Muscle layer of duodenum (tissue), 2 donors: ENCODE measurements around the gene GEMIN8.

Experiments
- H3K27ac ChIP-seq: one replicate; pipeline ENCODE4 v1.7.0; 2013; ENCODE audit warnings: mild to moderate bottlenecking, low read length
- H3K27me3 ChIP-seq: one replicate; pipeline ENCODE4 v1.7.0; 2013; ENCODE audit warnings: low read depth, mild to moderate bottlenecking, control low read depth, low read length
- H3K36me3 ChIP-seq, 2 donors: one replicate each; pipeline ENCODE4 v1.7.0; 2013; ENCODE audit warnings: low read length in 2 of 2, control low read depth in 1 of 2, mild to moderate bottlenecking in 1 of 2; ENCODE audit not compliant: insufficient read depth in 2 of 2, control insufficient read depth in 1 of 2
- H3K4me1 ChIP-seq, 2 donors: one replicate each; pipeline ENCODE4 v1.7.0; 2013; ENCODE audit warnings: low read length in 2 of 2, mild to moderate bottlenecking in 2 of 2, control low read depth in 1 of 2, moderate library complexity in 1 of 2; ENCODE audit not compliant: insufficient read depth in 2 of 2, control insufficient read depth in 1 of 2
- H3K4me3 ChIP-seq, 2 donors: one replicate each; pipeline ENCODE4 v1.7.0; 2013; ENCODE audit warnings: low read length in 2 of 2, low read depth in 1 of 2, mild to moderate bottlenecking in 1 of 2
- H3K9me3 ChIP-seq, 2 donors: one replicate each; pipeline ENCODE4 v1.7.0; 2013; ENCODE audit warnings: low read length in 2 of 2, control low read depth in 1 of 2, mild to moderate bottlenecking in 1 of 2; ENCODE audit not compliant: control insufficient read depth in 1 of 2
- donor health status: healthy.

GEMIN8 gene

DNA sequence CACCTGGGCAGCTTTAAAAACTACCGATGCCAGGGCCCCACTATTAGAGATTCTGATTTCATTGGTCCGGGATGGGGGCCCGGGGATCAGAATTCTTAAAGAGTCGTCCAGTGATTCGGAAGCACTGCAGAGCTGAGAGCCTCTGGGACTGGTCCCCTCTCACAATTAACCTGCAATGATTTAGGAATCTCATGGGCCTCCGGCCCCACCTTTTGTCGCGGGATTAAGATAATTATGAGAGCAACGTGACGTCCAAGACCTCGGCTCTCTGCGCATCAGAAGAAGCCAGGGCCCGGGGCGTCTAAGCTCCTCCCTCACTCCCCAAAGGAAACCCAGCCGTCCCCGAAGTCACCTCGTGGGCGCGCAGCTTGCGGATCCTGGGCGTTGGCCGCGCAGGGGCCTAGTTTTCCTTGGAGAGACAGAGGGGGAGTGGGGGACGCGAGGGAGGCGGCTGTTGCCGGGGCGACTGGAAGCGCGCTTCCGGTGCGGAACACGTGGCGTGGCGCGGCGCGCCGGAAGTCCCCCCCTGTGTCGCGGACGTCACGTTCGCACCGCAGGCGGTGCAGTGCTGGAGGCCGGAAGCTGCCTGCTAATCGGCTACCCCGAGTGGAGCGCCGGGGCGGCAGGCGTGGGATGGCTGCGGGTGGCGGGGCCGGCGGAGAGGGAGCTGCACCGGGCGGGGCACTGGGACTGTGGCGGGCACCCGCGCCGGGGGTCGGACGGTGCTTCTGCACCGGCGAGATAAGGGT lies at the start of gene GEMIN8:
GEMIN8 (minus strand) TSS at position 468 of the 749 bp plus-strand sequence. CDS start 8,414 bp downstream, outside the sequence.
- peak within 1 kb of the TSS; percentile 63 to 73 for H3K4me3 ChIP-seq
- H3K27ac ChIP-seq, result peak within 1 kb of the TSS; percentile 92
- H3K4me1 ChIP-seq, result peaks cover 0 to 13% of the 10 kb centered on the region in 2 donors
- H3K36me3 ChIP-seq, result no peaks in the 10 kb centered on the region
- H3K27me3 ChIP-seq, result no peaks in the 10 kb centered on the region
- H3K9me3 ChIP-seq, result no peaks in the 10 kb centered on the region

DNA sequence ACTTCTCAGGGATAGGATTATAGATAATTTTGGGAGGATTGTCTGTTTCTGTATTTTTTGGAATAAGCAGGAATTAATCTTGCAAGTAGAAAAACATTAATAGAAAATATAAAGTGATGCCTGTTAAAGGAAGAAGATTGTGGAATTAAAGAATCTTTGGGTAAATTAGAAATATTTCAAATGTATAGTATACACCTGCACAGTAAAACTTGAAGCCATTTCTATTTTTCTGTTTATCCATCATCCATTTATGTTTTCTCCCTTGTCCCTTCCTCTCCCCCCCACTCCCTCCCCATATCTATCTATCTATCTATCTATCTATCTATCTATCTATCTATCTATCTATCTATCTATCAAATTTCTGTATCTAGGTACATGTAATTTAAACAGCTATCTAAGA lies 46.9 kb upstream of the GEMIN8 start:
- H3K36me3 ChIP-seq, result no peaks in the 10 kb centered on the region
- H3K4me3 ChIP-seq, result no peak overlapping the region
- H3K27ac ChIP-seq, result no peak overlapping the region
- no peaks in the 10 kb centered on the region for H3K9me3 ChIP-seq
- H3K4me1 ChIP-seq, result peaks cover 0 to 10% of the 10 kb centered on the region in 2 donors
- no peaks in the 10 kb centered on the region for H3K27me3 ChIP-seq

DNA sequence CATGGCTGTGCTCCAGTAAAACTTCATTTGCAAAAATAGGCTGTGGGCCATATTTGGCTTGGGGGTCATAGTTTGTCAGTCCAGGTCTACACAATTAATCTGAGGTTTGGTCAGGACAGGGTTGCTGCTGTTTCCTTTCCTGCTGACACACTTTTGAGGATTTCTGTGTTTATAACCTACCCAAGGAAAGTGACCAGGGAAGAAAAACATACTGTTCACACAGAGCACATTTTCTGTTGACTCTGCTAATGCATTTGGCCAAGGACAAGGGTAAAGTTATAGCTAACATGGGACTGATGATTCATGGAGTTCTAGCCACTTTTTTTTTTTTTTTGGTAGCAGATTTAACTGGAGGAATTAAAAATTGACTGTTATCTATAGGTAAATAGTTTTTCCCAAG lies 43.9 kb upstream of the GEMIN8 start:
- H3K27ac ChIP-seq, result no peak overlapping the region
- H3K36me3 ChIP-seq, result no peaks in the 10 kb centered on the region
- H3K4me1 ChIP-seq, result peaks cover 0 to 10% of the 10 kb centered on the region in 2 donors
- H3K4me3 ChIP-seq, result no peak overlapping the region
- no peaks in the 10 kb centered on the region for H3K9me3 ChIP-seq
- H3K27me3 ChIP-seq, result no peaks in the 10 kb centered on the region

DNA sequence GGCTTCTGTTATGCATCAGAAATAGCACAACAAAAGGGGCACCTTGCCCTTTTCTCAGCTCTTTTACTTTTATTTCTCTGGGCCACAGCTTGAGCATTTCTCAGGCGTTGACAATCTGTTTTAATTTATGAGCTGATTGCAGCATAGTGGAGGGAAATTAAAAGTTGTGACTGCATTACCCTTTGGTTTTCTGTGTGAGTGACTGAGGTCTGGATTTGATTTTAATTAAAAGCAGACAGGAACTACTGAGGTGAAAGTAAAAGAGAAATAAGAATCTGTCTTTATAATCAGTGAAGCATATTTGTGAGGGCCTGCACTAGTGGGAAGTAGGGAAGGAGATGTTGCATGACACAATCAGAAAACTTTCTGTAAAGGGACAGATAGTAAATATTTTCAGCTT lies 43.4 kb upstream of the GEMIN8 start:
- Histone ChIP-seq H3K4me1 (peaks cover 0 to 10% of the 10 kb centered on the region in 2 donors), H3K9me3 (no peaks in the 10 kb centered on the region), H3K27me3 (no peaks in the 10 kb centered on the region), H3K36me3 (no peaks in the 10 kb centered on the region), H3K4me3 (no peak overlapping the region), H3K27ac (no peak overlapping the region)

DNA sequence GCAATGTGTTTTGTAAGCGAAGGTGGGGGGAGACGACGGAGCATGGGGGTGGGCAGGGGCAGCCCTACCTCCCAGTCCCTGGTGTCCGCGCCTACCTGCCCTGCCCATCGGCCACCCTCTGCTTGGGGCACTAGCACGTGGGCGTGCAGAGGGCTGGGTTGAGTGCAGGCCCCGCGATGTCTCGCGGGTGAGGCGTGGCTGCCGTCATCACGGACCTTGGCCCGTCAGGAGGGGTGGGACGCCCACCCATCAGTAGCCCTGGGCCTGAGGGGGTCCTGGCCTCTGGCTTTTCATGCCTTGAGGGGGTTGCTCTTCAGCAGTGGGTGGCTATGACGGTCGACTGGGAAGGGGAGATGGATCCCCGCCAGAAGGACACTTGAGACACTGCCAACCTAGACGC lies 36.1 kb upstream of the GEMIN8 start:
- no peak overlapping the region for H3K27ac ChIP-seq
- no peaks in the 10 kb centered on the region for H3K4me1 ChIP-seq
- no peak overlapping the region for H3K4me3 ChIP-seq
- H3K36me3 ChIP-seq, result no peaks in the 10 kb centered on the region
- no peaks in the 10 kb centered on the region for H3K9me3 ChIP-seq
- no peaks in the 10 kb centered on the region for H3K27me3 ChIP-seq

DNA sequence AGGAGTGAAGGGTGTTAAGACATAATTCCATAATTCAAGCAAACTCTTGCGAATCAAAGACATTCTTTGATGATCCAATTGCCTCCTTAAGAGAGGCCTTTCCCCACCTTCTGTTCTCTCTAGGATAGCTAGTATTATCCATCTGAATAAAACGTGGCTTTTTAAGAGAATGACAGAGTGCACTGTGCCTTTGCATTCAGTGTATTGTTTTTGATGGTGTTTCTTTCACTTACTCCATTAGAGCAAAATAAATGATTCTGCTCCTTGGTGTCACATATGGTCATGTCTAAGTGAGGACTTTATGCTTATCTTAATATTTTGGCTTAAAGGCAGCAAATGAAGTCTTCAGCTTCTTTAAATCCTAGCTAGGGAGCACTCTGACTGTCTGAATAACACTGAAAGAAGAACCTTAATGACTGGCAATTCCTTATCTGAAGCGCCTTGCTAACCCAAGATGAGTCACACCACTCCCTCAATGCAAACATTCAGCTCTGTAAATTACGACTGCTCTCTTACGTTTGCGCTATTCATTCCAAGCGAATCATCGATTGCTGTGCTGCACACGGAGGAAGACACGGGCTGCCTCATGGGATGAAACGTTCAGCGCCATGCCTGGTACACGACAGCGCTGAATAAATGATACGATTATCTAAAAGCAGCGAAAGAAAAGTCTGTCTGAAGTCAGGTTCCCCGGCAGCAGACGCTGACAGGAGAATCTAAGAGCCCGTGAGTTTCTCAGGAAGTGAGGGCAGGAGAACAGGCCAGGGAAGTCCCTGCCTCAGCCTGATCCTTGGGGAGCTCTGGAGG lies 35.1 kb upstream of the GEMIN8 start:
- no peak overlapping the region for H3K27ac ChIP-seq

GRCh38 chrX:14062524-14062923 lies 32.8 kb upstream of the GEMIN8 start:
- Histone ChIP-seq H3K9me3 (no peaks in the 10 kb centered on the region), H3K27ac (no peak overlapping the region), H3K4me1 (no peaks in the 10 kb centered on the region), H3K27me3 (no peaks in the 10 kb centered on the region), H3K36me3 (no peaks in the 10 kb centered on the region), H3K4me3 (no peak overlapping the region)

More for the DNA sequence above, 35.1 kb upstream of the GEMIN8 start:
- Histone ChIP-seq H3K4me3 (no peak overlapping the region), H3K36me3 (no peaks in the 10 kb centered on the region), H3K4me1 (no peaks in the 10 kb centered on the region), H3K9me3 (no peaks in the 10 kb centered on the region), H3K27me3 (no peaks in the 10 kb centered on the region)

- Histone ChIP-seq H3K27ac (no peak overlapping the region), H3K36me3 (no peaks in the 10 kb centered on the region), H3K4me3 (no peak overlapping the region), H3K9me3 (no peaks in the 10 kb centered on the region), H3K27me3 (no peaks in the 10 kb centered on the region), H3K4me1 (no peaks in the 10 kb centered on the region)
Observed at GRCh38 chrX:14056206-14056605, 26.5 kb upstream of the GEMIN8 start.

DNA sequence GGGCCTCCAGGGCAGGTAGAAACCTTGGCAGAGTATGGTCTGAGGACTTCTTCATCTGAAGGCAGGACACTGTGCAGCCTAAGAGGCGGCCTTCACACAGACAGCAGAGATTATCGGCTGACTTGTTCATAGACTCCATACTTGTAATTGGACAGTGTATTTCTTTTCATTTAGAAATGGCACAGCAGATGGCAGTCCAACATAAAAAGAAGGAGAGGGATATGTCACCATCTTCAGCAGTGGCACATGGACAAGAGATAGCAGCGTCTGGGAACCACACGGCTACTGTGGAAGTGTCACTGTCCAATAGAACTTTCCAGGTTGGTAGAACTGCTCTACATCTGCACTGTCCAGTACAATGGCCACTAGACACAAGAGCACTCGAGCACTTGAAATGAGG lies 21.7 kb upstream of the GEMIN8 start:
- Histone ChIP-seq H3K4me3 (no peak overlapping the region), H3K27ac (no peak overlapping the region), H3K27me3 (no peaks in the 10 kb centered on the region), H3K36me3 (no peaks in the 10 kb centered on the region), H3K4me1 (no peaks in the 10 kb centered on the region), H3K9me3 (no peaks in the 10 kb centered on the region)

- Histone ChIP-seq H3K4me3 (no peak overlapping the region), H3K27me3 (no peaks in the 10 kb centered on the region), H3K36me3 (no peaks in the 10 kb centered on the region), H3K4me1 (no peaks in the 10 kb centered on the region), H3K27ac (no peak overlapping the region), H3K9me3 (no peaks in the 10 kb centered on the region)
Observed at GRCh38 chrX:14050709-14051108, 21.0 kb upstream of the GEMIN8 start.

DNA sequence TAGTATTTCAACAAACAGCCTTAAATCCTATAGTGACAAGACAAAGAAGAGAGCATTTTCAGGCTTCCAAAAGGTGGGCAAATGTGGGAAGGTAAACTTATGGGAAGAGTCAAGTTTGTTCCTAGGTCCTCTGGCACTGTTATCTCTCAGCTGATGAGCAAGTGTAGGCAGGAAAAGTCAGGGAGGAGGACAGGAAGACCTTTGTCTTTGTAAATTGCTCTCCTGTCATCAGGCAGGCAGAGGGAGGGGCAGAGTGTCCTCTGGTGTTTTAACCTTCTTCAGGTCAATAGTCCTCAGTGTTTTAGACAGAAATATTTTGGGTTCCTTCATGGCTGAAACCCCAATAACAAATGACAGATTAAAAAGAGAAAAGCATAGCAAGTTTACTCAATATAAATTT lies 13.5 kb upstream of the GEMIN8 start:
- H3K27ac ChIP-seq, result no peak overlapping the region
- no peaks in the 10 kb centered on the region for H3K27me3 ChIP-seq

More for the DNA sequence above, 13.5 kb upstream of the GEMIN8 start:
- Histone ChIP-seq H3K4me3 (no peak overlapping the region), H3K9me3 (no peaks in the 10 kb centered on the region), H3K4me1 (no peaks in the 10 kb centered on the region), H3K36me3 (no peaks in the 10 kb centered on the region)
